Activated T-helper 1 cell treated with anti-CD3 and anti-CD28 coated beads, Interleukin-2, amount 50 U/mL, for 16 hours (primary cell): ENCODE data around the gene APH1B.
"Not testable (repeated sequence)": the region's sequence is repeated elsewhere in the genome, so short reads cannot be mapped to it uniquely, and the experiment has no call there.

Source experiments
- DNase-seq, 2 donors: peaks; one replicate each; pipeline ENCODE4 v3.0.0-alpha.2; 2020; ENCODE audit warnings: low read depth in 1 of 2, low spot score in 1 of 2

APH1B gene

DNA sequence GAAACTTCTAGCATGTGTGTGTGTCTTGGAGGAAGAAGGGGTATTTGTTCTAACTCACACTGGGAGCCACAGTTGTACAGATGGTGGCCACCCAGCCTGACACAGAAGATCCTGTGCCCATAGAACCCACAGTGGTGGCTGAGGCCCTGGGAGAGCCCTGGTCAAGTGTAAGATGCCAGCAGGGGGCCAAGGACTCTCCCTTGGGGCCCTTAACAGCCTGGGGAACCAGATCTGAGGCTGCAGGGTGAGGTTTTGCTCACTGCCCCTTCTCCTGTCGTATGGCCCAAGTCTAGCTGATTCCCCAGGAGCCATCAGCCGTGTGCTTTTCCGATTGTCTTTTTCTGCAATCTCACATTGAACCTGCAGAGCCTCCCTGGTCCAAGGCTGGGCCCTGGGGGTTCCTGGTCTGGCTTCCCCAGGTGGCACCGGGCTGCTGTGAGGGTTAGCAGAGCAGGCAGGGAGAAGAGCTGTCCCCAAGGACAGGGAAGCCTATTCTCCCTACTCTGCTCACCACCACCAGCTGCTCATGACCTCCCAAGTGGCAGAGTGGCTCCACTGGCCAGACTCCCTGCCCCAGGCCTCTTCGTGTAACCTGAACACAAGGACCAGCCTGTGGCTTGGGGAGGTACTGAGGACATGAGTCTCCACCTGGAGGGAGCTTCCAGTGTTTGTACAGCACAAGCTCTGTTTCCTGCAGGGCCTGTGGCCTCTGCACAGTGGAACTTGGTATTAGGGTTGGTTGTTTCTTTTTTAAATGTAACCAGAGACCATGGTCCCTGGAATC lies 52.4 kb downstream of the APH1B start:
- DNase-seq = no peak

DNA sequence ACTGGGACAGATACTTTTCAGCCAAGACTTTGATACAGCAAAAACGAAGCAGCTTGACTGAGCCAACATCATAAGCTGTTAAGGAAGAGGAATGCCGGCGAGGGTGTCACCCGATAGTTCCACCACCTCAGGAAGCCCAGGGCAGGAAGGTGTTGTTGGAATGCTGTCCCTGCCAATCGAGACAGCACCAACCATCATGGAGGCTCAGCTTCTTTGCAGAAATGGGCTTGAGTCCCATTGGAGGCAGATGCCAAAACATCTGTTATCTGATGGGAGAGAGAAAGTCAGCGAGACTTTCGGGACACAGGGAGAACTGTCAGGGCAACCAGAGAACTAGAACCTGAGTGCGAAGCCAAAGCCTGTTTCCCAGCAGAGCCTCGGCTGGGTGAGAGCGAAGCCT lies 53.5 kb downstream of the APH1B start:
- DNase-seq = no peak

DNA sequence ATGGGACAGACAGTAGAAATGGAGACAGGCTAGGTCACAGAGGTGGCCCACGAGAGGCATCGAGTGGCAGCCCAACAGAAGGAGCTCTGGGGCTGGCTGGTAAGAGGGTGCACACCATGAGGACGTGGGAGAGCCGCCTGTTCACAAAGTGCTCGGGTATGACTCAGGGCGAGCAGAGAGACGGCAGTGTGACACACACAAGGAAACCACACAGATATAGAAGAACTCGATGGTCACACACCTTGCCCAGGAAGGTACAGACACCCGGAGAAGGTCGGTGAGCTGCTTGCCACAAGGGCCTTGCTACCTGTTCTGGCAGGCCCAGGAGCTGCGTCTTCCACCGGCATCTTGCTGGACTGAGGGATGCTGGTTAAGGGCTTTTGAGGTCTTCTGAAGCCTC lies 54.1 kb downstream of the APH1B start:
- no peak for DNase-seq

DNA sequence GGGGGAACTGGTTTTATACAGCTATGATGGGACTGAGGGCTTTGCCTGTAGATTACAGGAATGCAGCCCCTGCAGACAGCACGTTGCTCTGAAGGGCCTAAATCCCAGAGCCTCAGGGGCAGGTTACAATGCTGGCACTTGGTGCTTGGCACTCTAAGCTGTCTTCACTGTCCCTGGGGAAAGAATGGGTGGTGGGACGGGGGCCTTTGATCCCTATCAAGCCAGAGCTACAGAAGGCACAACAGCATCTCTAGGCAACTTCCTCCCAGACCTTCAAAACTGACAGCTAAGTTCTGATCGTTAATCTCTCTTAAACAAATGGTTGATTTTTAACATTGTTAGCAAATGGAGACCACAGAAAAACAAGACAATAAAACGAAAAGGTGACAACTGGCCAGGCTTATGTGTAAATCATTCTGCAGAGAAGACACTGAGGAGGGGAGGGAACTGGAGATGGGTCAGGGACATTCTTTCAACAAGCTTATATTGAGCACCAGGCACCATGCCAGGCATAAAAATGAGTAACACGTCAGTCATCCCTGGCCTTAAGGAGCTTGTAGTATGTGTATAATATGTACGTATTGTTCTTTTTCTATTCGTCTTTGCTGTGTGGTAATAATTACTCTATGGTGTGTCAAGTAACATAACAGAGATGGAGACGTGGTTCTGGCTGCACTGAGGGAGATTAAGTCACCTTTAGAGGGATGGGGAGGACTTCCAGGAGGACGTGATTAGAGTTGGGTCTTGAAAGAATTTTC lies 55.1 kb downstream of the APH1B start:
- DNase-seq = no peak

DNA sequence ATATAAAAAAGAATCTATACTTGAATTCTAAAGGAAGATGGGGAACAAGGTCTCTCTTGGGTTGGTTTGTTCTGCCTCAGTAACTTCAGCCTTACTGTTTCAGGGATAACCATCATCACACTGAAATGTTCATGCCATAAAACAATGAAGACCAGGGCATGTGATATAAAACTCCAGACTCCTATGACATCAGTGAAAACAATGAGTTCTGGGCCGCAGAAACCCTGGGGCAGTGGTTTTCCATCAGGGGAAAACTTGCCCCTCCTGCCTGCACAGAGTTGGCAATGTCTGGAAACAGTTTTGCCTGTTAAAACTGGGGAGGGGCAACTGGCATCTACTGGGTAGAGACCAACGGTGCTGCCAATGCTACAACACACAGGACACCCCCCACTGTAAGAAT lies 57.4 kb downstream of the APH1B start:
- DNase-seq = no peak

DNA sequence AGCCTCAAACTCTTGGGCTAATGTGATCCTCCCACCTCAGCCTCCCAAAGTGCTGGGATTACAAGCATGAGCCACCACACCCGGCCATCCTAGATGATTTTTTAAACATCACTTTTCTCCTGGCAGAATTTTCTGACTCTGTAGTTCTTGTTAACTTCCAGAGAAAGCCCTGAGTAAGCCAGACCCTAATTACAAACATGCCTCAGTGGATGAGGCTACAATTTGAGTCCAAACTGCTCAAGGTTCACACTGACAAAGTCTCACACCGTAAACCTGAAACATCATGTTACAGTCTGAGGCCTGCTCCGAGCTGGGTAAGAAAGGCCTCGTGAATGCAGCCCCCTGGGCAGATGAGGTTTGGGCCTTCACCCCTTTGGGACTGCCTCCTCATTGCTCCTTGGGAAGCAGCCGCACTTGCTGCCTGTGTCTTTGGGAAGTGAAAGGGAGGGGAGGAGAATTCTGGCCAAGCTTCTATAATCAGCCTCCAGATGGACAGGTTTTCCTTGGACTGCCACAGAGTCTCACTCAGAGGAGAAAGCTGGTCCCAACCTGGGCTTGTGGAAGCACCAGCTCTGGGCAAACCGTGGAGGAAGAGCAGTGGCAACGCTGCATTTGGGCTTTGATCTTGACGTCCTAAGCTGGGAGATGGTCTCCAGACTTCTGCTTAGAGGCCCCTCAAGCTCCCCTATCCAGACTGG lies 58.3 kb downstream of the APH1B start:
- no peak for DNase-seq

DNA sequence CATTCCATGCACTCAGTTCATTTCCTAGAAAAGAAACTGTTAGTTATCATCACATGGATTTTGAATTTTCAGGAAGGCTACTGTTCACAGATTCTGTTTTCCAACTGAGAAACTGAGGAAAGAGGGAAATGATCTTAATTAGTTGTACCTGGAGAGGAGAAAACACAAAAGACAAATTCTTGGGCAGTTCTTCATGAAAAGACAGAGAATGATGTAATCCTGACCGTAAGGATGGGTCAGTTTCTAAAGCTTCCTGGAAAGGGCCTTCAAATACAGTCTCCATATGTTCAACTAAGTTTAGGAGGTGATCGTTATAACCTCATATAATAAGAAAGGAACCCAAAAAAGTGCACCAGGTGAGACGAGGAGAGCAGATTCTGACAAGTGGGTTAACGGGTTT lies 59.6 kb downstream of the APH1B start:
- no peak for DNase-seq

DNA sequence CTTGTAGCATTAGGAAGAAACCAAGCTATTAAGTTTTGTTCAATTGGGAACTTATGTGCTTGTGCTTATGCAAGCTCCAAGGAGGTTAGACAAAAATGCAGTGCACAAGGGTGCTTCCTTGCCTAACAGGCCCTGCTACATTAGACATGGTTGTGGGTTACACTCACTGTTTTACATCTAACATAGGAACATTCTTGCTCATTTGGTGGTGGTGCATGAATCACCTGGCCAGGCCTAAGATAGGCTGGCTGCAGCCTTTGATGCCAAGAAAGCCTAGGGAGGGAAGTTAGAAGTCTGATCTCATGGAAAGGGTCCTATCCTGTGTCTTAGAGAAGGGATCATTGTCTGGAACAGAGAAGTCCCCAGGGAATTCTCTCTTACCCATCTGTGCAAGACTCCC lies 60.8 kb downstream of the APH1B start:
- no peak for DNase-seq

DNA sequence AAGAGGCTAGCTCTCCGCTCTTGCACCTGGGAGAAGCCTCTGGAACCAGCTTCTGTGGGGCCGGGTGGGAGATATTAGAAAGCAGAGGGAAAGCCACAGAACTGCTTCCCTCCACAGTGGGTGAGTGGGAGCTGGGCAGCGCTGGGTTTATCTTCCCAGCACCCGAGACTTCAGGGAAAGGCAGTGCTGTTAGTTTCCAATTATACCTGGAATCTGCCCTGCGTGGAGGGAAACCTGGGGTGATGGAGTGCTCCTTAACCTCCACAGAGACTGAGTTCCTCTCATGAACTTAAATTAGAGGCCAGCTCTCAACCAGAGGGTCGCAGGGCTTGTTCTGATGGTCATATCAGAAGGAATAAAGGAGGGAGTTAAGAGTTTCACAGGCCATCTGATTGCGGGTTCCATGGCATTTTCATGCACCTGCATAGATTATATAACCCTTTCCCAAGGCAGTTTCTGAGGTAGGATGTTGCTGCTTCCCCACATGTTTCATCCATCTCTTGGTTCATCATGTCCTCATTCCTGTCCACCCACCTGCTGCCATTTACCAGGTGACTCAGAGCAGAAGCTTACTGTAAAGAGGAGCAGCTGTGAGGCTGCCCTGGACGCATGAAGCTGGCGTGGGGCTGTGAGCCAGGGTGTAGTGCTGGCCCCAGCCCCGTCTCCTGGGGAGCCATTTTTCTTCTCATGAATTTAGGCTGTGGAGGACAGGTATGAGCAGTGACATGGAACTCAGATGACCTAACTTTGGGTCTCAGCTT lies 61.8 kb downstream of the APH1B start:
- DNase-seq = no peak

DNA sequence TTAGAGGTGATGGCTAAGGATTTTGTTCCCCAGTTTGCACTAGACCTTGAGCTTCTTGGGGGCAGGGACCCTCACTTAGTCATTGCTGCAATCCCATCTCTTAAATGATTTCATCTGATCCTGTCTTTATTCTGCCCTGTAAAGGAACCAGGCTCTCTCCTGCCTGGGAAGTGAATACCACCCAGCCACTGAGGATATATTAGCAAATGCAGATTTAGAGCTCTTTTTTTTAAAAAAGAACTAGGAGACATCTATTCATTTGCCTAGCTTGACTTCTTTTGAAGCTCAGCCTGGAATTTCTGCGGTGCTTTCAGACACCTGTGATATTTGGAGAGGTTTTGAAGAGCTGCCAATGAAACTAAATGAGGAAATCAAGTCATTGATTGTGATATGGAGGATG lies 62.4 kb downstream of the APH1B start:
- no peak for DNase-seq

DNA sequence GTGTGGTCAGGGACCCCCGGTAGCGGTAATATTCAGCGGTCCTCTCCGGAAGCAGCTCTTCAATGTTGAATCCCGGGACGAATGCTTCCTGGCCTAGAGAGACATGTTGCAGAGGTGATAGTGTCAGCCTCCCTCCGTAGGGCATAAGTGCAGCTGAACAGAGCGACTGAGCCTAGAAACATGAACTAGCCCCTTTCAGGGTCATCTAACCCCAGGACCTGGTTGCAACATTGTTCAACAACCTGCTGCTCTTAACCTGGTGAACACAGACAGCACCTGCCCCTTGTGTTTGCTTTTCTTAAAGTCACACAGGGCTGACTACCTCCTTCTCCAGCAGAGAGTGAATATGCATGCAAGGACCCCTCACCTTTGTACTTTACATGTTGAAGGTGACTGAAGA lies 62.9 kb downstream of the APH1B start:
- DNase-seq = no peak

DNA sequence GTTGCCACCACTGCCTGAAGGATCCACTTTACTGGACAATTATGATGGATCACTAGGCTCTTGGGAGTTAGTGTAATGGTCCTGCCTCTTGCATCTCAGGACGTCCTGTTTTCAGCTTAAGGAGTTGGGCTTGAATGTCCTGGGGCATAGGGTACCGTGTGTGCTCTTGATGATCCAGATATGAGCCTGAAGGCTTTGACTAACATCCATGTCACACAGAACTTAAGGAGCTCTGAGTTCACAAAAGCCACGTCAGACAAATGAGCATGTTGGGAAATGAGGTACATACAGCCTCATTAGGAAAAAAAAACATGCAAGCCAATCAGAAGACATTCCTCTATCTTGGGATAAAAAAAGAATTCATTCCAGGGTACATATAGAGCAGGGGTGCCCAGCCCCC lies 63.5 kb downstream of the APH1B start:
- no peak for DNase-seq

DNA sequence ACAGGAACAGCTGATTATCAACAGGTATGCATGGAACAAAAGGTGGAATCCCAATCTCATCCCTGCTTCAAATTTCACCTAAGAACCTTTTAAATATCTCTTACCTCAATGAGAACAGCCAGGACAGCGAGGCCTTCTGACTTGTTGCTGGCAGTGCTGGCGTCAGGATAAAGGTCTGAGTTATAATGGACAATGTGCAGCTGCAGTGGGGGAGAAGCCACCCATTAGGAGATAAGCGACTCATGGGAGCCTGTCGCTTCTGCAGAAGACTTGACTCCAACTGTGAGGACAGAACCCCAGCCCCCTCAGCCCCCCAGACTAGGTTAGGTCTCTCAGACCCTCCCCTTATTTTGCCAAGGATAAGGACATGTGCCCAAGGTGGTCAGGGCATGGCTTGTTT lies 64.5 kb downstream of the APH1B start:
- no peak for DNase-seq

DNA sequence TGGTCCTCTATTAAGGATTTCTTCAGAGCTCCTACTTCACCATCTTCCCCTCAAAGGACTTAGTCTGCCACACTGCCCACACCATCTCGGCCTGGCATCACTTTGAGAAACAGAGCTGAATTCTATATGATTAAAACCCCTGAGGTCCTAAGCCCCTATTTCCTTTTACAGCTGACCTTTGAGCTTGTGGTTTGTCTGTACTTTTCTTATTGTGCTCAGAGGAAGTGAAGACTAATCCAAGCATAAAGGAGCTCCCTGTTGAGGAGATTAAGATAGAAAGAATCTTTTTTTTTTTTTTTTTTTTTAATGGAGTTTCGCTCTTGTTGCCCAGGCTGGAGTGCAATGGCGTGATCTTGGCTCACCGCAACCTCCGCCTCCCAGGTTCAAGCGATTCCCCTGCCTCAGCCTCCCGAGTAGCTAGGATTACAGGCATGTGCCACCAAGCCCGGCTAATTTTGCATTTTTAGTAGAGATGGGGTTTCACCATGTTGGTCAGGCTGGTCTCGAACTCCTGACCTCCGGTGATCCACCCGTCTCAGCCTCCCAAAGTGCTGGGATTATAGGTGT lies 65.7 kb downstream of the APH1B start:
- DNase-seq = not testable (repeated sequence)

DNA sequence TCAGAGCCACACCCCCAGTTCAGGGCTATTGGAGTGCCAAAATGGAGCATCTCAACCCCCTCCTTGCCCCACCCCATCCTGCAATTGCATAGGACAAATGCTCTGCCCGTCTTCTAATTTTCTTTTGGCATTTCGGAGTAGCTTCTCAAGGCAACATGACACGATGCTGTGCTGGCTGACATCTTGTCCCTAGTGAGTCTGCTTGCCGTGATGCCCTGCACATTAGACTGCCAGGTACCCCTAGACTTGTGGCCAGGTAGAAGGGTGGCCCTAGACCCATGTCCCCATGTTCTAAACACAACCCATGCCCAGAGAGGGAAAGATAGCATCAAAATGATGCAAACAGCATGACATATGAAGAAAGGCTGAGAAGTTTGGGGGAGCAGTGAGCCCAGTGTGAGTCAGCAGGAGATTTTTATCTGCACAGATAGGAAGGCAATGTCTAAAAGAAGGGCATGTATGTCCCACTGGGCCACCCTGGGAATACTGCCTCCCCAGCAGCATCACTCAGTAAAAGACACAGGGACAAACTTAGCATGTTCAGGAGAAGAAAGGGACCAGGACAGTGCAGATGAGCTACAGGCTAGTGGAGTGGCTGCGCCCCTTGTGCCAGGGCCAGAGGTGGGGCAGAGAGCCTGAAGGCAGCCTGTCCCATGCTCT lies 67.5 kb downstream of the APH1B start:
- DNase-seq = no peak

DNA sequence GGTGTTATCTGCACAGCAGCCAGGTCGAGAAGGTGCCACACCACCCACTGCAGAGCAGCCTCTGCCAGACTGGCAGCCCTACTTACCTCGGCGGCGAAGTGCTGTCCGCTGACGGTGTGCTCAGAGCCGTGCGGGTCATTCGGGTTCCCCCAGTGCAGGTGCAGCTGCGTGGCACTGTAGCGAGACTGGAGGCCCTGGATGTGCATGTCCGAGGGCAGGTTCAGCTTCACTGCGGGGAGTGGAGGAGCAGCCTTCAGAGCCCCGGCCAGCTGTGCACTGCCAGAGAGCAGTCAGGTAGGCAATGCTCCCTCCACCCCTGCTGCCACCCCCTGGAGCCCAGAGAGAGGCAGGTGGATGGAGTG lies 68.0 kb downstream of the APH1B start:
- no peak for DNase-seq

DNA sequence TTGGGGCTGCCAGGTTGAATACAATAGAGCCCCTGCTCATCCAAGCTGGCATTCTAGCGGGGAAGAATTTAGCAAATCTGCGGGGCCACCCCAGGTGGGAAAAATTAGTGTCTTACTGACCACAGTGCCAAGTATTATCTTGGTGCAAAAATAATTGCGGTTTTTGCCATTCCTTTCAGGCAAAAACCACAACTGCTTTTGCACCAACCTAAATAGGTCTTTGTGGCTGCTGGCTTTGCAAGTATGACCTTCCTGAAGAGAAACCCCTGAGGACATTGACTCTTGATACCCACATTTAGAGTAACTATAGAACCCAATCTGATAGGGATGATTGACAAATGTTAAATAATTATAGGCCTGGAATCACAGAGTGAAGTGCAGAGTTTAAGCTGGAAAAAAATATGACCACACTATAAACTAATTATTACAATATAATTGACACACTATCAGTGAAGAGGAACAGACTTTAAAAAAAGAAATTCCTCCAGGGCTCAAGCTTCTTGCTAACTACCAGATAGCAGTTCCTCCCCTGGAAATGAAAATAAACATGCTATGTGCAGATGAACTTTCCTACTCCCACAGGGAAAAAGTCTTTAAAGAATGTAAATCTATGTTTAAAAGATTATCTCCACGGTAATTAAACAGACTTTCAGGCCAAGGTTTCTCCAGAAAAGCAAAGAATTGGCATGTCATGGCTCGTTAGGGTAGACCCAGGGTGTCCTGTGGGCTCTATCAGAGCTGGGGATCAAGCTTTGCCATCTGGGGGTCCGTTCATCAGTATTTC lies 69.9 kb downstream of the APH1B start:
- DNase-seq = no peak

DNA sequence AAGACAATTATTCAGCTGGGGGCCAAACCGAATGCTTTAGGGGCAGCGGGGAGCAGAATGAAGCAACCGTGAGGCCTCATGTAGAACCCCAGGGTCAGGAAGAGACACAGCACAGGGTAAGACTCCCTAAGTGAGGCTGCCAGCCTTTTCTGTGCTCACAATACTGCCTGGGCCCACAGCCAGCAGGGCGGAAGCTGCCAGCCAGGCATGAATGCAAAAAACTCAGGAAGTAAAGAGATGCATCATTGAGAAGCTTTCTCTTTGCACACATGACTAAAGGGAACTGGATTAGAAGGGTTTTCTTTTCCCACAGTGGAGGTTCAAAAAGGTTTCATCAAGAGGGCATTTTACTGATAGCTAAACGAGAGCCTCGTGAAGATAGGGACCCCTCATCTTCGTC lies 71.0 kb downstream of the APH1B start:
- no peak for DNase-seq

DNA sequence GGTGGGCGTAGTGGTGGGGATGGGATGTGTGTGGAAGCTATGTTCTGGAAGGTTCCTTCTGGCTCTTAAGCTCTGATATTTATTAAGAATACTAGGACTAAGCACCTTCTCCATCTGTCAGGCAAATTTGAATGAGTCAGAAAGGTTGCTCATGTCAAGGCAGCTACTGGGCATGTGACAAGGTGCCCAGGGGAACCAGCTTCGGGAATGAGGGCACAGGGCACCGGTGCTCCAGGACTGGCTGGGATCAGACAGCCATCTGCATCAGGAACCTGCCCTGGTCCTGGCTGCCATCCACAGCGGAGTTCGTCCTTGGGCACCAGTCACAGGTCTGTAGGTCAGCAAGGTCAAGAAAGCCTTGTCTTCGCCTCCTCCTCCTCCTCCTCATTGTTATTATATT lies 71.8 kb downstream of the APH1B start:
- no peak for DNase-seq

DNA sequence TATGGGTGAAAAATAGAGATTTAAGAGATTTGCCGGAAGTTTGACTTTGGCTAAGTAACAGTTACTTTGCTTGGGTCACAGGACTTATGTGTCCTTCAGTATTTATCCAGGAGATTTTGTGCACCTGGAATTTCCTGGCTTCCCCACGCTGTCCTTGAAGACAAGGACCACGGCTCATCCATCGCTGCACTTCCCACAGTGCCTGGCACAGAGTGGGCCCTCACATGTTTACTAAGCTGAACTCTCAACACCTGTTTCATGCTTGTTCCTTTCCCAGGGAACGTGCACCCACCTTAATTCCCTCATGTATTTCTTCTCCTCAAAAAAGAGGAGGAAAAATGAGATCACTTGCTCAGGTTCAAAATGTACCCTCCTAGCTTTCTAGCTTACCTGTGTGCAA lies 72.2 kb downstream of the APH1B start:
- no peak for DNase-seq
